Astrocyte (in vitro differentiated cells and primary cell): ENCODE measurements around the gene METTL25. TPM values are rescaled to one million over a fixed set of nuclear protein-coding genes. Genes with fewer than 3 reads are reported as not detected.

Experiments
- DNase-seq: peaks from one replicate; pipeline ENCODE4 v3.0.0-alpha.2; 2010; ENCODE audit warnings: low read depth
- FAIRE-seq: peaks from 2 replicates; lab custom pipeline; 2011; peaks lifted over from hg19 to GRCh38; lab: Jason Lieb, UNC
- H2AFZ ChIP-seq: 2 replicates; pipeline ENCODE4 v1.6.0; 2012; ENCODE audit warnings: low read depth, low read length, inconsistent platforms
- H3K27ac ChIP-seq: 2 replicates; pipeline ENCODE4 v1.5.1; 2011; ENCODE audit warnings: low read depth, low read length, inconsistent platforms
- H3K27me3 ChIP-seq: 2 replicates; pipeline ENCODE4 v1.6.0; 2011; ENCODE audit warnings: low read length, inconsistent platforms; ENCODE audit not compliant: insufficient read depth
- H3K36me3 ChIP-seq: 2 replicates; pipeline ENCODE4 v1.5.1; 2011; ENCODE audit warnings: low read length, inconsistent platforms; ENCODE audit not compliant: insufficient read depth
- H3K4me1 ChIP-seq: 2 replicates; pipeline ENCODE4 v1.5.1; 2011; ENCODE audit warnings: low read length, inconsistent platforms; ENCODE audit not compliant: insufficient read depth
- H3K4me2 ChIP-seq: 2 replicates; pipeline ENCODE4 v1.6.0; 2012; ENCODE audit warnings: low read length, inconsistent platforms
- H3K4me3 ChIP-seq: 2 replicates; pipeline ENCODE4 v1.5.1; 2011; ENCODE audit warnings: low read depth, mild to moderate bottlenecking, low read length, inconsistent platforms; ENCODE audit not compliant: insufficient read depth
- H3K79me2 ChIP-seq: 2 replicates; pipeline ENCODE4 v1.6.0; 2012; ENCODE audit warnings: mild to moderate bottlenecking, low read length, inconsistent platforms; ENCODE audit not compliant: insufficient read depth
- H3K9ac ChIP-seq: 2 replicates; pipeline ENCODE4 v1.6.0; 2012; ENCODE audit warnings: mild to moderate bottlenecking, low read length, inconsistent platforms
- H3K9me3 ChIP-seq: 2 replicates; pipeline ENCODE4 v1.5.1; 2012; ENCODE audit warnings: low read depth, mild to moderate bottlenecking, low read length, inconsistent platforms; ENCODE audit not compliant: insufficient read depth
- H4K20me1 ChIP-seq: 2 replicates; pipeline ENCODE4 v1.6.0; 2012; ENCODE audit warnings: low read length, inconsistent platforms; ENCODE audit not compliant: insufficient read depth
- H3K27ac Mint-ChIP-seq: one replicate; pipeline ENCODE4 v1.8.0; 2021; ENCODE audit warnings: mild to moderate bottlenecking, mixed read lengths; ENCODE audit not compliant: unreplicated experiment
- H3K27me3 Mint-ChIP-seq: one replicate; pipeline ENCODE4 v1.8.0; 2021; ENCODE audit warnings: low read depth, mixed read lengths; ENCODE audit not compliant: unreplicated experiment
- H3K36me3 Mint-ChIP-seq: one replicate; pipeline ENCODE4 v1.8.0; 2021; ENCODE audit warnings: low read depth, mixed read lengths; ENCODE audit not compliant: unreplicated experiment
- H3K4me1 Mint-ChIP-seq: one replicate; pipeline ENCODE4 v1.8.0; 2021; ENCODE audit warnings: low read depth, mixed read lengths; ENCODE audit not compliant: unreplicated experiment
- H3K4me3 Mint-ChIP-seq: one replicate; pipeline ENCODE4 v1.8.0; 2021; ENCODE audit warnings: mild to moderate bottlenecking, moderate library complexity, mixed read lengths; ENCODE audit not compliant: unreplicated experiment
- H3K9me3 Mint-ChIP-seq: one replicate; pipeline ENCODE4 v1.8.0; 2021; ENCODE audit warnings: mild to moderate bottlenecking, mixed read lengths; ENCODE audit not compliant: unreplicated experiment
- EZH2 ChIP-seq: IDR thresholded peaks from 2 replicates; pipeline ENCODE4 v1.6.1; 2012; ENCODE audit warnings: mild to moderate bottlenecking, low read length, inconsistent platforms; ENCODE audit not compliant: insufficient read depth
- total RNA-seq: library from RNA; stranded (reverse); gene quantifications from 2 replicates; pipeline ENCODE4 v1.2.1, GENCODE V29; 2021
- TF ChIP-seq, protein P1 (sequence below): IDR thresholded peaks from 2 replicates; pipeline ENCODE4 v1.5.1; 2011; ENCODE audit warnings: low read depth, mild to moderate bottlenecking, inconsistent platforms, low read length, moderate library complexity; ENCODE audit not compliant: insufficient read depth

METTL25 gene
- total RNA-seq, 1 donor from 2014 or later = 9.4 TPM

DNA sequence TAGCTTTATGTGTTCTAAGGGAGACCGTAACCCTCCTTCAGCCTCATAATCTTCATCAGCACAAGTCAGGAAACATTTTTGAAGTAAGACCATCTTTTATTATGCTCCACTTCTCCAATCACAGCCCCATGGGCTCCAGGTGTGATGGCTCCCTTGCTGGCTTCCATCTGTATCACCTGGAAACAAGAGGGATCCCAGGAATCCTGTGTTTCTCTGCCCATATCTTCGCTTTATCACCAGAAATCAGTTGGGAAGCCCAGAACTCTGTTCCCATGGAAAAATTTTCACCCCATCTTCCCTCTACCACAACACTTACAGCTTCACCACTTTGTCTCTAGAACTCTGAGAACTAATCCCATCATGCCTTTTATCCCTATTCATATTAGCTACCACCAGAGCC lies 68.3 kb downstream of the METTL25 start:
- FAIRE-seq = no peak
- H3K36me3 Mint-ChIP-seq = no peaks in the 10 kb centered on the region
- DNase-seq = no peak

GRCh38 chr12:82430541-82431145 lies 72.3 kb downstream of the METTL25 start:
- no peaks in the 10 kb centered on the region for H3K4me1 ChIP-seq
- H3K27me3 ChIP-seq = no peaks in the 10 kb centered on the region
- H4K20me1 ChIP-seq = no peaks in the 10 kb centered on the region
- H3K4me2 ChIP-seq = no peak overlapping the region
- no peak overlapping the region for H3K4me3 ChIP-seq
- H3K27ac ChIP-seq = no peak overlapping the region
- no peaks in the 10 kb centered on the region for H3K79me2 ChIP-seq
- TF ChIP-seq, protein P1, sequence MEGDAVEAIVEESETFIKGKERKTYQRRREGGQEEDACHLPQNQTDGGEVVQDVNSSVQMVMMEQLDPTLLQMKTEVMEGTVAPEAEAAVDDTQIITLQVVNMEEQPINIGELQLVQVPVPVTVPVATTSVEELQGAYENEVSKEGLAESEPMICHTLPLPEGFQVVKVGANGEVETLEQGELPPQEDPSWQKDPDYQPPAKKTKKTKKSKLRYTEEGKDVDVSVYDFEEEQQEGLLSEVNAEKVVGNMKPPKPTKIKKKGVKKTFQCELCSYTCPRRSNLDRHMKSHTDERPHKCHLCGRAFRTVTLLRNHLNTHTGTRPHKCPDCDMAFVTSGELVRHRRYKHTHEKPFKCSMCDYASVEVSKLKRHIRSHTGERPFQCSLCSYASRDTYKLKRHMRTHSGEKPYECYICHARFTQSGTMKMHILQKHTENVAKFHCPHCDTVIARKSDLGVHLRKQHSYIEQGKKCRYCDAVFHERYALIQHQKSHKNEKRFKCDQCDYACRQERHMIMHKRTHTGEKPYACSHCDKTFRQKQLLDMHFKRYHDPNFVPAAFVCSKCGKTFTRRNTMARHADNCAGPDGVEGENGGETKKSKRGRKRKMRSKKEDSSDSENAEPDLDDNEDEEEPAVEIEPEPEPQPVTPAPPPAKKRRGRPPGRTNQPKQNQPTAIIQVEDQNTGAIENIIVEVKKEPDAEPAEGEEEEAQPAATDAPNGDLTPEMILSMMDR = no peak
- TF ChIP-seq EZH2 = no peak
- H3K36me3 ChIP-seq = no peaks in the 10 kb centered on the region
- no peak overlapping the region for H2AFZ ChIP-seq
- H3K9me3 Mint-ChIP-seq = peaks cover 3% of the 10 kb centered on the region
- H3K4me1 Mint-ChIP-seq = peaks cover 8% of the 10 kb centered on the region
- no peak overlapping the region for H3K9ac ChIP-seq
- H3K36me3 Mint-ChIP-seq = no peaks in the 10 kb centered on the region
- H3K4me3 Mint-ChIP-seq = no peak overlapping the region
- H3K9me3 ChIP-seq = no peaks in the 10 kb centered on the region
- DNase-seq (no peak), FAIRE-seq (no peak)
- no peak overlapping the region for H3K27ac Mint-ChIP-seq
- no peaks in the 10 kb centered on the region for H3K27me3 Mint-ChIP-seq

More for the DNA sequence above, 68.3 kb downstream of the METTL25 start:
- H3K9ac ChIP-seq = no peak overlapping the region
- peaks cover 11% of the 10 kb centered on the region for H3K4me1 ChIP-seq
- Mint-ChIP-seq H3K27ac (no peak overlapping the region), H3K4me3 (no peak overlapping the region), H3K27me3 (no peaks in the 10 kb centered on the region), H3K4me1 (peaks cover 19% of the 10 kb centered on the region), H3K9me3 (peaks cover 6% of the 10 kb centered on the region)
- no peak overlapping the region for H3K4me3 ChIP-seq
- no peaks in the 10 kb centered on the region for H3K36me3 ChIP-seq
- TF ChIP-seq EZH2 = no peak
- TF ChIP-seq, protein P1 = no peak
- no peak overlapping the region for H2AFZ ChIP-seq
- no peaks in the 10 kb centered on the region for H3K9me3 ChIP-seq
- no peaks in the 10 kb centered on the region for H3K27me3 ChIP-seq
- H3K4me2 ChIP-seq = no peak overlapping the region
- no peaks in the 10 kb centered on the region for H4K20me1 ChIP-seq
- no peaks in the 10 kb centered on the region for H3K79me2 ChIP-seq
- no peak overlapping the region for H3K27ac ChIP-seq

DNA sequence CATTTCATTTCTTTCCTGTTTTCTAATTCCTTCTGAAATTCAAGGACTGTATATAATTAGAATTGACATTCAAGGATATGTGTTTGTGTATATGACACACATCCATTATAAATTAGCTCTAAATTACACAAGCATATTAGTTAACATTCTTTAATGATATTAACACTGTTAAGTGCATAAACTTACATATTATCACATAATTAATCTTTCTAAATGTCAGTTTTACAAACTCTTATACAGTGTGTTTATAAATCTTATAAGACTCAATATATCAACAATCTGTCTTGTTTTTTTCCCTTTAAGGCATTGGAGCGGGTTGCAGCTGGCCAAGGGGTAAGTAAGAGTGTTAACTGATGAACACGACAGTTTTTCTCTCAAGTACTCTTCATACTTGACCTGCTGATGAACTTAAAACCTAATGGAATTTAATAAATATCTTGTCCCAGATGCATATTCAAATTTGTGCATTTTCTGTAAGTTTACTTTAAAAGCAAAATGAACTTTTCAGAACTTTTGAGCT lies 76.1 kb downstream of the METTL25 start:
- no peaks in the 10 kb centered on the region for H3K9me3 ChIP-seq
- H3K9ac ChIP-seq = no peak overlapping the region
- H3K4me3 ChIP-seq = no peak overlapping the region
- no peaks in the 10 kb centered on the region for H3K79me2 ChIP-seq
- no peak overlapping the region for H2AFZ ChIP-seq
- H3K36me3 ChIP-seq = no peaks in the 10 kb centered on the region
- no peaks in the 10 kb centered on the region for H3K27me3 ChIP-seq
- Mint-ChIP-seq H3K27ac (no peak overlapping the region), H3K27me3 (no peaks in the 10 kb centered on the region), H3K4me3 (no peak overlapping the region), H3K36me3 (no peaks in the 10 kb centered on the region), H3K4me1 (no peaks in the 10 kb centered on the region), H3K9me3 (no peaks in the 10 kb centered on the region)
- no peak overlapping the region for H3K27ac ChIP-seq
- no peaks in the 10 kb centered on the region for H3K4me1 ChIP-seq
- FAIRE-seq = no peak
- no peak for DNase-seq
- no peak for TF ChIP-seq EZH2
- TF ChIP-seq, protein P1 = no peak
- H4K20me1 ChIP-seq = no peaks in the 10 kb centered on the region
- no peak overlapping the region for H3K4me2 ChIP-seq
